AG09309 (cell line): ENCODE data around the gene COL23A1.

Source experiments
- DNase-seq: peaks from one replicate; pipeline ENCODE4 v3.0.0-alpha.2; 2010; ENCODE audit warnings: low read depth
- H3K4me3 ChIP-seq: 2 replicates; pipeline ENCODE4 v1.5.1; 2011; ENCODE audit warnings: mild to moderate bottlenecking, low read depth, low read length, moderate library complexity; ENCODE audit not compliant: control insufficient read depth
- TF ChIP-seq, protein P1 (sequence below): IDR thresholded peaks from 2 replicates; pipeline ENCODE4 v1.5.1; 2011; ENCODE audit warnings: mild to moderate bottlenecking, low read depth, low read length, inconsistent platforms; ENCODE audit not compliant: insufficient read depth, control insufficient read depth; ENCODE audit errors: missing control alignments

Gene COL23A1

DNA sequence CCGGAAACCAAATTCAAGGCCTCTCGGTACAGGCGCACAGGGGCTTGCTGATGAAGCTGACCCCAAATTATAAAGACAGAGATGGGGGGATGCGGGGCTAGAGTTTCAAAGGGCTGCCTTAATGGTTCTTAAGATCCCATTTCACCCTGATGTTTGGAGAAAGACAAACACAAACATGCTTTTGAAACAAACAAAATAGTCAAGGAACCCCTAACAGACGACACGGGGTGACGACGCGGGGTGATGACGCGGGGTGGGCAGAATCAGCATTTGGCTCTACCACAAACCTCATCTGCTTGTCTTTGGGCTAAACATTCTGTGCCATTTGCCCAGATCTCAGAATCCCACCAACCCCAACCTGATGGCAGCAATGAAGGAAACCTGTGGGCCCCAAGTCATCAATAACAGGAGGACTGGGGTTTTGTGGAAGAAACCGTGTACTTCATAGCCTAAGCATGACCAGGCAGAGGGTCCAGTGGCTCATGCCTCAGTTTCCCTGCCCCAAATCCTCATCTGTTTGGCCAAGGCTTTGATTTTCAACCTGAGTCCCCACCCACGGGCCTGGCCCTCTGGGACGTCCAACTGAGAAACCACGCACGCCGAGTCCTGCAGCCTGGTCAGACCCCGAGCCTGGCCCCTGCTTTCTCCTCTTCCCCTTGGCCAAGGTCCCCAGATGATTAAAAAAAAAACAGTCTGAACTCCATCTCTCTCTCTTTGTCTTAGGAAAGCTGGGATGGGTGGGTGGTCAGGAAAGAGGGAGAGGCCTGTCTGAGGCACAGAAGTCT, 148.5 kb downstream of the COL23A1 start:
- DNase-seq = no peak
- H3K4me3 ChIP-seq = no peak overlapping the region
- TF ChIP-seq, protein P1, sequence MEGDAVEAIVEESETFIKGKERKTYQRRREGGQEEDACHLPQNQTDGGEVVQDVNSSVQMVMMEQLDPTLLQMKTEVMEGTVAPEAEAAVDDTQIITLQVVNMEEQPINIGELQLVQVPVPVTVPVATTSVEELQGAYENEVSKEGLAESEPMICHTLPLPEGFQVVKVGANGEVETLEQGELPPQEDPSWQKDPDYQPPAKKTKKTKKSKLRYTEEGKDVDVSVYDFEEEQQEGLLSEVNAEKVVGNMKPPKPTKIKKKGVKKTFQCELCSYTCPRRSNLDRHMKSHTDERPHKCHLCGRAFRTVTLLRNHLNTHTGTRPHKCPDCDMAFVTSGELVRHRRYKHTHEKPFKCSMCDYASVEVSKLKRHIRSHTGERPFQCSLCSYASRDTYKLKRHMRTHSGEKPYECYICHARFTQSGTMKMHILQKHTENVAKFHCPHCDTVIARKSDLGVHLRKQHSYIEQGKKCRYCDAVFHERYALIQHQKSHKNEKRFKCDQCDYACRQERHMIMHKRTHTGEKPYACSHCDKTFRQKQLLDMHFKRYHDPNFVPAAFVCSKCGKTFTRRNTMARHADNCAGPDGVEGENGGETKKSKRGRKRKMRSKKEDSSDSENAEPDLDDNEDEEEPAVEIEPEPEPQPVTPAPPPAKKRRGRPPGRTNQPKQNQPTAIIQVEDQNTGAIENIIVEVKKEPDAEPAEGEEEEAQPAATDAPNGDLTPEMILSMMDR = no peak

DNA sequence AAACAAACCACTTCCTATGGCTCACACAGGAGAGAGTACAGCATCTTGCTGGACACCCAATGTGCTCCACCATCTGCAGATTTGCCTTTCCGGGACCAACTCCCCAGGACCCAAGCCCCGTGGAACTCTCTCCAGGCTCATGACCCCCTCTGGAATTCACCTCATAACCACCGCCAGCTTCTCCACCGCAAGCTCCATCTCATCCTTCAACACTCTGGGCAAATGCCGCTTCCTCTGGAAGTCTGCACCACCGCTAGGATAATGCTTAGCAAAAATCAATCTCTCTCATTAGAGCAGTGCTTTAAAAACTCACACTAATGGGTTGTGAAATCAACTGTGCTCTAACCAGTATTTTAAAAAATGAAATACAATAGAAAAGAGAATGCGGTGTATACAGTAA, 150.0 kb downstream of the COL23A1 start:
- no peak for DNase-seq
- TF ChIP-seq, protein P1 = no peak
- no peak overlapping the region for H3K4me3 ChIP-seq

DNA sequence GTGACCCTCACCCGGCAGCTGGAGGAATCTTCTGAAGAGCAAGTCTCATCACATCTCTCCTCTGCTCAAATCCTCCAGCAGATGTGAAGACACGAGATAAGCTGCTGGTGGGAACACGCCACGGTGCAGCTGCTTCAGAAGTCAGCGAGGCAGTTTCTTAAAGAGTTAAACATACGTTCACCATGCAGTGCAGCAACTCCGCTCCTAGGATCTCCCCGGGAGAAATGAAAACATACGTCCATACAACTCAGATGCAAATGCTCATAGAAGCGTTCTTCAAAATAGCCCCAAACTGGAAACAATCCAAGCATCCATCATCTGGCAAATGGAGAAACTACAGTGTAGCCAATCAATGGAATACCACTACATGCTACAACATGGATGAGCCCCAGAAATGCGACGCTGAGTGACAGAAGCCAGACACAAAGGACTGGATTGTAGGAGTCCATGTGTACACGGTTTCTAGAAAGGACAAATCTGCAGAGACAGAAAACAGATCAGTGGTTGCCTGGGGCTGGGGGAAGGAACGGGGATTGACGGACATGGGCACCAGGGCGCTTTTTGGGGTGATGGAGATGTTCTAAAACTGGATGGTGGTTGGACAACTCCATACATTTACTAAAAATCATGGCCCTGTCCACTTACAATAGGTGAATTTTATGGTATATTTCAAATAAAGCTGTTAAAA, 150.6 kb downstream of the COL23A1 start:
- H3K4me3 ChIP-seq = no peak overlapping the region
- TF ChIP-seq, protein P1 = no peak
- no peak for DNase-seq

DNA sequence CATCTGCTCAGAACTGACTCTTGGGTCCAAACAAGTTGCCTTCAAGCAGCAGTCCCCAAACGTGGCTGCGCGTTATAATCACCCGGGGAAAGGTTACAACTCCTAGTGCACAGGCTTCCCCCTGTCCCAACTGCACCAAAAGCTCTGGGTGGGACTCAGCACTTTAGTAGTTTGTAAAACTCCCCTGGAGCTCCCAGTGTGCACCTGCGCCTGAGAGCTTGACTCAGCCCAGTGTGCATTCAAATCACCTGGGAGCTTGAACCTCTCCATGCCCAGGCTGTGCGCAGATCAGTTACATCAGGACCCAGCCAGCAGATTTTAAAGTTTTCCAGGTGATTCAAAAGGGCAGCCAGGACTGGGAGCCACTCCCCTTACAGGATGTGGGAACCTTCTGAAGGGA, 151.4 kb downstream of the COL23A1 start:
- no peak overlapping the region for H3K4me3 ChIP-seq
- TF ChIP-seq, protein P1 = no peak
- no peak for DNase-seq

DNA sequence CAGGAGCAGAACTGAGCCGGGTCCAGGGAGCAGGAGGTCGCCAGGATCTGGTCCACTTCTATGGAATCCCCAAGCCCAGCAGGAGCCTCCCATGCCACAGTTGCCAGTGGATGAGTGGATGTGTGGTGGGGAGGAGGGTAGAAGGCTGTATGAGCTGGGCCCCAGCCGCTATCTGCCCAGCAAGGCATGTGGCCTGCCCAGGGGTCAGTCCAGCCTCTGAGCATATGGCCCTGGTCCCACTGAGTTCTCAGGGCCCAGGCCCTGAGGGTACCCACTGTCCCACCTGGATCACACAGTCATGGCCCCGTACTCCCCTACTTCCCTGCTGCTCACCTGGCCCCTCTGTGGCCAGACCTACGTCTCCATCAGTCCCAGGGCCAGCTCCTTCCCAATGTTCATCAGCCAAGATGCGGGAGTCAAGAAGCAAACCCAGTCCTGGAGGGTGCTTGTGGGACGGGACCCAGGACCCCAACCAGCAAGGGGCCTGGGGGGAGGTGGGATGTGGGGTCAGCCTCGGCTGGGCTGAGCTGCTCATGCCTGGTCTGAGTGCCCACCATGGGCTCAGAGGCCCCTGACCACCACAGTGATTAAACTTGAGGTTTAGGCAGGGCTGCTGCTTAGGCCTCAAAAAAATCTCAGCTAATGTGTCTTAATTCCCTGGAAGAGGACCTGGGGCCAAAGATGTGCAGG, 152.7 kb downstream of the COL23A1 start:
- TF ChIP-seq, protein P1 = no peak
- no peak for DNase-seq
- no peak overlapping the region for H3K4me3 ChIP-seq

DNA sequence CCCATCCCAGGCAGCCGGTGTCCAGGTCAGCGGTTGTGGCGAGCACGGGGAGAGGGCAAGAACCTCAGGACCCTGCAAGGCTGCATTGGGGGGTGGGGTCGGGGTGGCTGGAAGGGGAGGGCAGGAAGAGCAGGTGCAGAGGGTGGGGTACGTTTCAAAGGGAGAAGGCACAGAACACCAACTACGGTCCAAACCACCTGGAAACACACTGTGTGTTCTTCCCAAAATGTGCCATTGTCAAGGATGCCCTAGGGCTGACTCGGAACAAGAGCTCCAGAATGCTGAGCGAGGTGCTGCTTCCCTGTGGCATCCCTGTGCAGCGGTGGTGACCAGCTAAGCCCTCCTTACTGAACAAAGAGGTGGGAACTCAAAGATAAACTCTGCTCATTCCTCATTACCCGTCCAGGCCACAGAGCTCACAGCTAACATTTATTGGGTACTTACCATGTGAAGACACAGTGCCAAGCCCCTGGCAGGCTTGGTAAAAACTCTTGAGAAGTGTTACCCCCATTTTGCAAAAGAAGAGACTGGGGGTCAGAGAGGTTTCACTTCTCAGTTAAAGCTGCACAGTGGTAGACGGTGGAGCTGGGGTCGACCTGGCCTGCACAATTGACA, 153.8 kb downstream of the COL23A1 start:
- DNase-seq = no peak
- no peak overlapping the region for H3K4me3 ChIP-seq
- TF ChIP-seq, protein P1 = no peak
